ENCODE data around the gene SHROOM4. TPM values are rescaled to one million over a fixed set of nuclear protein-coding genes. Genes with fewer than 3 reads are reported as not detected.

The SHROOM4 gene
- total and polyA plus RNA-seq, 2 experiments from 2014 or later, result 1.9 to 8.5 TPM

DNA sequence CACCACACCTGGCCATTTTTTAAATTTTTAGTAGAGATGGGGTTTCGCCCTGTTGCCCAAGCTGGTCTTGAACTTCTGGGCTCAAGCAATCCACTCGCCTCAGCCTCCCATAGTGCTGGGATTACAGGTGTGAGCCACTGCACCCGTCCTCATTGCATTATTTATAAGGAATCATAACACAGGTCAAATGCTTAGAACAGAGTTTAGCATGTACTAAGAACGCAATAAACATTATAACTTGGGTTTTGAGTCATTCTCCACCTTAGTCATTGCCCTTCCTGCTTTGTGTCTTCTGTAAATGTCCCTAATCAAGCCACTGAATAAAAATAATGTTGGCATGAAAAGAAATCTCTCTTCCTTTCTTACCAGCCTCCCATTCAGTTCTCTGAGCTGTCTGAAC, 38.5 kb upstream of the SHROOM4 start (continued):
- TF ChIP-seq POLR2AphosphoS5 (IDR thresholded peaks at IDR 0.05; ENCODE audit: low read depth), result no peak
- TF ChIP-seq, protein P1, sequence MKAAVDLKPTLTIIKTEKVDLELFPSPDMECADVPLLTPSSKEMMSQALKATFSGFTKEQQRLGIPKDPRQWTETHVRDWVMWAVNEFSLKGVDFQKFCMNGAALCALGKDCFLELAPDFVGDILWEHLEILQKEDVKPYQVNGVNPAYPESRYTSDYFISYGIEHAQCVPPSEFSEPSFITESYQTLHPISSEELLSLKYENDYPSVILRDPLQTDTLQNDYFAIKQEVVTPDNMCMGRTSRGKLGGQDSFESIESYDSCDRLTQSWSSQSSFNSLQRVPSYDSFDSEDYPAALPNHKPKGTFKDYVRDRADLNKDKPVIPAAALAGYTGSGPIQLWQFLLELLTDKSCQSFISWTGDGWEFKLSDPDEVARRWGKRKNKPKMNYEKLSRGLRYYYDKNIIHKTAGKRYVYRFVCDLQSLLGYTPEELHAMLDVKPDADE (IDR thresholded peaks at IDR 0.05), result no peak

DNA sequence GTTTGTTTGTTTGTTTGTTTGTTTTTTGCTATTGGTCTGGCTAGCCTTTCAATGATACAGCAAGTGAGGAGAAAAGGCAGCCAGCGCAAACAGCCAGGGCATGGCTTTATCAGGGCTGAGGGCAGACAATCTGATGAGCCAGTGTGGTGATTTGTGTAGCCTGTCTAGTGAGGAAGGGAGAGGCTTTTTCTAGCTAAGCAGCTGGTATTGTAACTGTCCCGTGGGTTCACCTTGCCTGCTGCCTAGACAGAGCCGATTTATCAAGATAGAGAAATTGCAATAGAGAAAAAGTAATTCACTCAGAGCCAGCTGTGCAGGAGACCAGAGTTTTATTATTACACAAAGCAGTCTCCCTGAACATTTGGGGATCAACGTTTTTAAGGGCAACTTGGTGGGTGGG, 28.2 kb upstream of the SHROOM4 start:
- H3K4me1 ChIP-seq (ENCODE audit: insufficient read depth), result no peaks in the 10 kb centered on the region
- Mint-ChIP-seq H3K27me3 (ENCODE audit: insufficient read depth, low read depth, poor library complexity) (peaks cover 4% of the 10 kb centered on the region), H3K4me3 (no peak overlapping the region), H3K27ac (no peak overlapping the region), H3K4me1 (no peaks in the 10 kb centered on the region), H3K36me3 (ENCODE audit: low read depth) (no peaks in the 10 kb centered on the region; the same call in 2 of the 3 replicates), H3K9me3 (peaks cover 15% of the 10 kb centered on the region; the same call in 2 of the 3 replicates)
- DNase-seq (ENCODE audit: low spot score) (no peak), ATAC-seq (no peak)
- no peaks in the 10 kb centered on the region for H3K9me2 ChIP-seq (ENCODE audit: insufficient read depth)
- H3K27me3 ChIP-seq (ENCODE audit: insufficient read depth), result no peaks in the 10 kb centered on the region
- no peak overlapping the region for H3K4me2 ChIP-seq
- no peaks in the 10 kb centered on the region for H4K20me1 ChIP-seq (replicated peaks; ENCODE audit: insufficient read depth)
- no peaks in the 10 kb centered on the region for H3F3A ChIP-seq (replicated peaks; ENCODE audit: low read depth)
- H2AFZ ChIP-seq, result no peak overlapping the region
- H3K79me2 ChIP-seq (replicated peaks; ENCODE audit: insufficient read depth), result no peaks in the 10 kb centered on the region
- no peak overlapping the region for H3K27ac ChIP-seq (ENCODE audit: low read depth)
- H3K4me3 ChIP-seq, result no peak overlapping the region
- no peaks in the 10 kb centered on the region for H3K36me3 ChIP-seq (ENCODE audit: insufficient read depth)
- no peak for TF ChIP-seq CREB1 (CRISPR knock-in tag; IDR thresholded peaks at IDR 0.05; ENCODE audit: low read depth)
- TF ChIP-seq POLR2AphosphoS5 (IDR thresholded peaks at IDR 0.05; ENCODE audit: low read depth), result no peak
- no peak for TF ChIP-seq ZNF114 (CRISPR knock-in tag; IDR thresholded peaks at IDR 0.05)
- TF ChIP-seq ZNF462 (CRISPR knock-in tag; IDR thresholded peaks at IDR 0.05), result no peak
- no peak for TF ChIP-seq STAT1 (IDR thresholded peaks at IDR 0.05; ENCODE audit: unreplicated experiment)
- no peak for TF ChIP-seq EZH2phosphoT487 (IDR thresholded peaks at IDR 0.05; ENCODE audit: unreplicated experiment)
- TF ChIP-seq, protein P2, sequence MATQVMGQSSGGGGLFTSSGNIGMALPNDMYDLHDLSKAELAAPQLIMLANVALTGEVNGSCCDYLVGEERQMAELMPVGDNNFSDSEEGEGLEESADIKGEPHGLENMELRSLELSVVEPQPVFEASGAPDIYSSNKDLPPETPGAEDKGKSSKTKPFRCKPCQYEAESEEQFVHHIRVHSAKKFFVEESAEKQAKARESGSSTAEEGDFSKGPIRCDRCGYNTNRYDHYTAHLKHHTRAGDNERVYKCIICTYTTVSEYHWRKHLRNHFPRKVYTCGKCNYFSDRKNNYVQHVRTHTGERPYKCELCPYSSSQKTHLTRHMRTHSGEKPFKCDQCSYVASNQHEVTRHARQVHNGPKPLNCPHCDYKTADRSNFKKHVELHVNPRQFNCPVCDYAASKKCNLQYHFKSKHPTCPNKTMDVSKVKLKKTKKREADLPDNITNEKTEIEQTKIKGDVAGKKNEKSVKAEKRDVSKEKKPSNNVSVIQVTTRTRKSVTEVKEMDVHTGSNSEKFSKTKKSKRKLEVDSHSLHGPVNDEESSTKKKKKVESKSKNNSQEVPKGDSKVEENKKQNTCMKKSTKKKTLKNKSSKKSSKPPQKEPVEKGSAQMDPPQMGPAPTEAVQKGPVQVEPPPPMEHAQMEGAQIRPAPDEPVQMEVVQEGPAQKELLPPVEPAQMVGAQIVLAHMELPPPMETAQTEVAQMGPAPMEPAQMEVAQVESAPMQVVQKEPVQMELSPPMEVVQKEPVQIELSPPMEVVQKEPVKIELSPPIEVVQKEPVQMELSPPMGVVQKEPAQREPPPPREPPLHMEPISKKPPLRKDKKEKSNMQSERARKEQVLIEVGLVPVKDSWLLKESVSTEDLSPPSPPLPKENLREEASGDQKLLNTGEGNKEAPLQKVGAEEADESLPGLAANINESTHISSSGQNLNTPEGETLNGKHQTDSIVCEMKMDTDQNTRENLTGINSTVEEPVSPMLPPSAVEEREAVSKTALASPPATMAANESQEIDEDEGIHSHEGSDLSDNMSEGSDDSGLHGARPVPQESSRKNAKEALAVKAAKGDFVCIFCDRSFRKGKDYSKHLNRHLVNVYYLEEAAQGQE (IDR thresholded peaks at IDR 0.05; ENCODE audit: unreplicated experiment), result no peak
- no peak for TF ChIP-seq JUNB (IDR thresholded peaks at IDR 0.05; ENCODE audit: unreplicated experiment)
- no peak for TF ChIP-seq CTCF (conservative IDR thresholded peaks at IDR 0.05; ENCODE audit: low read depth in 2 of 2)
- TF ChIP-seq, protein P1 (IDR thresholded peaks at IDR 0.05), result no peak
- no peak for TF ChIP-seq NANOG (IDR thresholded peaks at IDR 0.05; ENCODE audit: borderline replicate concordance)
- TF ChIP-seq ZNF331 (CRISPR knock-in tag; IDR thresholded peaks at IDR 0.05; ENCODE audit: low read depth), result no peak
